HG03095 (cell line): ENCODE results near the gene DGKZ.

Experiments used
- ATAC-seq: cut with Tn5 transposase; IDR thresholded peaks from one replicate; pipeline ENCODE4 v1.9.1; 2021; ENCODE audit warnings: moderate library complexity; ENCODE audit not compliant: unreplicated experiment

Gene DGKZ

DNA sequence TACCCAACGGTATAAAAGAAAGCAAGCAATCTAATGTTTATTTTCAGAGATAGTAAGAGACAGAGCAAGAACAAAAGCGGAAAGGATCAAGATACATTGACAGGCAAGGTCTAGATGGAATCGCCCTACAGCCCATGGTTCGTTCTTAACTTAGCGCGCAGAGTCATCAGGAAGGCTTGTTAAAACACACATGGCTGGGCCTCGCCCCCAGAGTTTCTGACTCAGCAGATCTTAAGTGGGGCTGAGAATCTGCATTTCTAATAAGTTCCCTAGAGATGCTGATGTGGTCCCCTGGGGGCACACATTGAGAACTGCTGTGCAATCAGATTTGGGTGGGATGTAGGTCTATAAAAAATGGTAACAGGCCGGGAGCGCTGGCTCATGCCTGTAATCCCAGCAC lies 80.1 kb downstream of the DGKZ start:
- no peak for ATAC-seq

DNA sequence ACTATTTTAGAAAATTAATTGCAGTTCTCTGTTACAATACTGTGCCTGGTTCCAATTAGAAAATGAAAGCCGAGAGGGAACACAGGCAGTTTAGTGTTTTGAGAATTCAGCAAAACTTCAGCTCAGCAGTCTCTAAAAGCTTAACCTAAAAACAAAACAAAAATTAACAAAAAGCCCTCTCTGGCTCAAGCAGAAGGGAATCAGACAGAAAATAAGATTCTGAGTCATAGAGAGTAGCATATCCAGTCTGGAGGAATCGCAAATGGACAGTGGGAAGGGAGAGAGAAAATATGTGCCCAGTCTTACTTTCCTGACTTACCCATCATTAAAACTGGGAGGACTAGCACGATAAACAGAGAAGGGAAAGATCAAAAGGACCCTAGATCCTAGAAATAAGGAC lies 82.5 kb downstream of the DGKZ start:
- ATAC-seq = no peak
